GM18508 (cell line): ENCODE data around the gene FAM234A.

Experiments
- ATAC-seq: cut with Tn5 transposase; IDR thresholded peaks from one replicate; pipeline ENCODE4 v1.9.1; 2021; ENCODE audit warnings: moderate number of reproducible peaks; ENCODE audit not compliant: insufficient read depth, unreplicated experiment

The FAM234A gene

GRCh38 chr16:290681-291405 lies 56.2 kb downstream of the FAM234A start:
- no peak for ATAC-seq

GRCh38 chr16:291539-291938 lies 56.9 kb downstream of the FAM234A start:
- no peak for ATAC-seq

- no peak for ATAC-seq
These were observed 58.6 kb downstream of the FAM234A start for GRCh38 chr16:293043-293775.

- ATAC-seq = no peak
These were observed 61.7 kb downstream of the FAM234A start for GRCh38 chr16:296276-296675.

- no peak for ATAC-seq
These were observed 62.3 kb downstream of the FAM234A start for GRCh38 chr16:296806-297510.

- ATAC-seq = no peak
These were observed 63.2 kb downstream of the FAM234A start for GRCh38 chr16:297832-298231.

- ATAC-seq = no peak
These were observed 66.6 kb downstream of the FAM234A start for GRCh38 chr16:301235-301634.

GRCh38 chr16:301950-302349 lies 67.3 kb downstream of the FAM234A start:
- no peak for ATAC-seq

- no peak for ATAC-seq
These were observed 69.3 kb downstream of the FAM234A start for GRCh38 chr16:303760-304505.

- ATAC-seq = no peak
These were observed 71.5 kb downstream of the FAM234A start for GRCh38 chr16:305916-306626.

- no peak for ATAC-seq
These were observed 72.3 kb downstream of the FAM234A start for GRCh38 chr16:306911-307370.

GRCh38 chr16:307691-308312 lies 73.2 kb downstream of the FAM234A start:
- no peak for ATAC-seq

- no peak for ATAC-seq
These were observed 74.9 kb downstream of the FAM234A start for GRCh38 chr16:309476-309875.

GRCh38 chr16:311725-312124 lies 77.1 kb downstream of the FAM234A start:
- ATAC-seq = no peak

- no peak for ATAC-seq
These were observed 79.7 kb downstream of the FAM234A start for GRCh38 chr16:314351-314750.

- no peak for ATAC-seq
These were observed 80.2 kb downstream of the FAM234A start for GRCh38 chr16:314795-315299.
